ENCODE data around the gene GABRB2. TPM values are rescaled to one million over a fixed set of nuclear protein-coding genes. Genes with fewer than 3 reads are reported as not detected.

Gene GABRB2
- total RNA-seq, 1 donor from 2014 or later: 0.20 TPM

- no peak overlapping the region for H3K27ac ChIP-seq (ENCODE audit: low read depth, low read length)
- H3K27me3 ChIP-seq (ENCODE audit: insufficient read depth, low read length): no peaks in the 10 kb centered on the region
- H3K27me3 Mint-ChIP-seq (ENCODE audit: low read depth, unreplicated experiment): no peaks in the 10 kb centered on the region
- no peaks in the 10 kb centered on the region for H3K4me1 ChIP-seq (ENCODE audit: insufficient read depth, low read length)
- no peak overlapping the region for H3K9ac ChIP-seq (ENCODE audit: low read length)
- H3K79me2 ChIP-seq (ENCODE audit: insufficient read depth, low read length): no peaks in the 10 kb centered on the region
- H3K4me3 ChIP-seq (ENCODE audit: insufficient read depth, low read depth, low read length): no peak overlapping the region
- H3K9me3 ChIP-seq (ENCODE audit: insufficient read depth, low read depth, low read length): no peaks in the 10 kb centered on the region
- no peaks in the 10 kb centered on the region for H3K4me1 Mint-ChIP-seq (ENCODE audit: low read depth, unreplicated experiment)
- H3K4me2 ChIP-seq (ENCODE audit: low read length): no peak overlapping the region
- no peak overlapping the region for H2AFZ ChIP-seq (ENCODE audit: low read depth, low read length)
- H4K20me1 ChIP-seq (ENCODE audit: insufficient read depth, low read length): no peaks in the 10 kb centered on the region
- DNase-seq (ENCODE audit: low read depth): no peak
- no peaks in the 10 kb centered on the region for H3K9me3 Mint-ChIP-seq (ENCODE audit: unreplicated experiment)
- H3K36me3 ChIP-seq (ENCODE audit: insufficient read depth, low read length): no peaks in the 10 kb centered on the region
- H3K4me3 Mint-ChIP-seq (ENCODE audit: unreplicated experiment): no peak overlapping the region
- FAIRE-seq: no peak
- no peaks in the 10 kb centered on the region for H3K36me3 Mint-ChIP-seq (ENCODE audit: low read depth, unreplicated experiment)
- H3K27ac Mint-ChIP-seq (ENCODE audit: unreplicated experiment): no peak overlapping the region
- TF ChIP-seq CTCF (IDR thresholded peaks at IDR 0.05; ENCODE audit: insufficient read depth, low read depth, low read length): no peak
- TF ChIP-seq EZH2 (IDR thresholded peaks at IDR 0.05; ENCODE audit: insufficient read depth, low read length): no peak
These were observed 78.8 kb downstream of the GABRB2 start for GRCh38 chr5:161467703-161468102.

- no peaks in the 10 kb centered on the region for H3K36me3 ChIP-seq (ENCODE audit: insufficient read depth, low read length)
- H3K27ac ChIP-seq (ENCODE audit: low read depth, low read length): no peak overlapping the region
- Mint-ChIP-seq H3K9me3 (ENCODE audit: unreplicated experiment) (no peaks in the 10 kb centered on the region), H3K4me3 (ENCODE audit: unreplicated experiment) (no peak overlapping the region), H3K36me3 (ENCODE audit: low read depth, unreplicated experiment) (no peaks in the 10 kb centered on the region), H3K27me3 (ENCODE audit: low read depth, unreplicated experiment) (no peaks in the 10 kb centered on the region), H3K4me1 (ENCODE audit: low read depth, unreplicated experiment) (no peaks in the 10 kb centered on the region), H3K27ac (ENCODE audit: unreplicated experiment) (no peak overlapping the region)
- FAIRE-seq (no peak), DNase-seq (ENCODE audit: low read depth) (no peak)
- H3K4me2 ChIP-seq (ENCODE audit: low read length): no peak overlapping the region
- TF ChIP-seq CTCF (IDR thresholded peaks at IDR 0.05; ENCODE audit: insufficient read depth, low read depth, low read length) (no peak), EZH2 (IDR thresholded peaks at IDR 0.05; ENCODE audit: insufficient read depth, low read length) (no peak)
- H2AFZ ChIP-seq (ENCODE audit: low read depth, low read length): no peak overlapping the region
- no peak overlapping the region for H3K9ac ChIP-seq (ENCODE audit: low read length)
- no peaks in the 10 kb centered on the region for H3K79me2 ChIP-seq (ENCODE audit: insufficient read depth, low read length)
- no peaks in the 10 kb centered on the region for H3K9me3 ChIP-seq (ENCODE audit: insufficient read depth, low read depth, low read length)
- no peaks in the 10 kb centered on the region for H3K27me3 ChIP-seq (ENCODE audit: insufficient read depth, low read length)
- no peaks in the 10 kb centered on the region for H3K4me1 ChIP-seq (ENCODE audit: insufficient read depth, low read length)
- no peak overlapping the region for H3K4me3 ChIP-seq (ENCODE audit: insufficient read depth, low read depth, low read length)
- H4K20me1 ChIP-seq (ENCODE audit: insufficient read depth, low read length): no peaks in the 10 kb centered on the region
These were observed 85.8 kb downstream of the GABRB2 start for GRCh38 chr5:161460741-161461140.

- Mint-ChIP-seq H3K36me3 (ENCODE audit: low read depth, unreplicated experiment) (no peaks in the 10 kb centered on the region), H3K9me3 (ENCODE audit: unreplicated experiment) (no peaks in the 10 kb centered on the region), H3K27ac (ENCODE audit: unreplicated experiment) (no peak overlapping the region), H3K4me1 (ENCODE audit: low read depth, unreplicated experiment) (peaks cover 9% of the 10 kb centered on the region), H3K27me3 (ENCODE audit: low read depth, unreplicated experiment) (no peaks in the 10 kb centered on the region), H3K4me3 (ENCODE audit: unreplicated experiment) (no peak overlapping the region)
- Histone ChIP-seq H3K27ac (ENCODE audit: low read depth, low read length) (no peak overlapping the region), H3K9me3 (ENCODE audit: insufficient read depth, low read depth, low read length) (no peaks in the 10 kb centered on the region), H3K27me3 (ENCODE audit: insufficient read depth, low read length) (no peaks in the 10 kb centered on the region), H2AFZ (ENCODE audit: low read depth, low read length) (no peak overlapping the region), H3K36me3 (ENCODE audit: insufficient read depth, low read length) (no peaks in the 10 kb centered on the region), H4K20me1 (ENCODE audit: insufficient read depth, low read length) (no peaks in the 10 kb centered on the region), H3K79me2 (ENCODE audit: insufficient read depth, low read length) (no peaks in the 10 kb centered on the region), H3K9ac (ENCODE audit: low read length) (no peak overlapping the region), H3K4me2 (ENCODE audit: low read length) (no peak overlapping the region), H3K4me3 (ENCODE audit: insufficient read depth, low read depth, low read length) (no peak overlapping the region), H3K4me1 (ENCODE audit: insufficient read depth, low read length) (no peaks in the 10 kb centered on the region)
- no peak for DNase-seq (ENCODE audit: low read depth)
- TF ChIP-seq CTCF (IDR thresholded peaks at IDR 0.05; ENCODE audit: insufficient read depth, low read depth, low read length) (no peak), EZH2 (IDR thresholded peaks at IDR 0.05; ENCODE audit: insufficient read depth, low read length) (no peak)
- no peak for FAIRE-seq
These were observed 99.9 kb downstream of the GABRB2 start for GRCh38 chr5:161446655-161447054.

Data from astrocyte (in vitro differentiated cells and primary cell).